ENCODE results near the gene HTRA3.

DNA sequence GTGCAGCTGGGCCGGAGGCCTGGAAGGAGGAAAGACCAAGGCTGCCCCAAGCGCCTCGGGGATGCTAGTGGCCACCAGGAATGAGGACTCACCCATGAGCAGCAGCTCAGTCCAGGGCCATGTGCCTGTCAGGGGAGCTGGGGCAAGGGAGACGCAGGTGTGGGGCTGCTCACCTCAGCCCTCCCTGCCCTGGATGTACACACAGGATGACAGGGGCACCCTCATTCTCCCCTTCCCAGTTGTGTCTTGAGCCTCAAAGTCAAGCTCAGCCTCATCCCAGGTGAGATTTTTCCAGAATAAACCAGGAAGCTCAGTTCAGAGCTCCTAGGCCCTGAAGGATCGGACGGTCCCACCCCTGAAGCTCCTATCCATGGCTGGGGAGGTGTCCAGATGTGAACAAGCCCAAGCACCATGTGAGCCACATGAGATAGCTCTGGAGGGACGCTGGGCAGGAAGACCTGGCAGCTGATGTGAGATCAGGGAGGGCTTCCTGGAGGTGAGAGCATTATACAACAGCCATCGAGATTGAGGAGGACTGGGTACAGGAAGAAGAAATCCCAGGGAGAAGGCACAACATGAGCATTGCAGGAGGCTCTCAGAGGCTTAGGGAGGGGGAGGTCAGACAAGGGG is 23.0 kb downstream of the HTRA3 start:
- TF ChIP-seq, protein P1, sequence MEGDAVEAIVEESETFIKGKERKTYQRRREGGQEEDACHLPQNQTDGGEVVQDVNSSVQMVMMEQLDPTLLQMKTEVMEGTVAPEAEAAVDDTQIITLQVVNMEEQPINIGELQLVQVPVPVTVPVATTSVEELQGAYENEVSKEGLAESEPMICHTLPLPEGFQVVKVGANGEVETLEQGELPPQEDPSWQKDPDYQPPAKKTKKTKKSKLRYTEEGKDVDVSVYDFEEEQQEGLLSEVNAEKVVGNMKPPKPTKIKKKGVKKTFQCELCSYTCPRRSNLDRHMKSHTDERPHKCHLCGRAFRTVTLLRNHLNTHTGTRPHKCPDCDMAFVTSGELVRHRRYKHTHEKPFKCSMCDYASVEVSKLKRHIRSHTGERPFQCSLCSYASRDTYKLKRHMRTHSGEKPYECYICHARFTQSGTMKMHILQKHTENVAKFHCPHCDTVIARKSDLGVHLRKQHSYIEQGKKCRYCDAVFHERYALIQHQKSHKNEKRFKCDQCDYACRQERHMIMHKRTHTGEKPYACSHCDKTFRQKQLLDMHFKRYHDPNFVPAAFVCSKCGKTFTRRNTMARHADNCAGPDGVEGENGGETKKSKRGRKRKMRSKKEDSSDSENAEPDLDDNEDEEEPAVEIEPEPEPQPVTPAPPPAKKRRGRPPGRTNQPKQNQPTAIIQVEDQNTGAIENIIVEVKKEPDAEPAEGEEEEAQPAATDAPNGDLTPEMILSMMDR (IDR thresholded peaks at IDR 0.05; ENCODE audit: insufficient read depth, low read length, poor library complexity, severe bottlenecking): no peak
- TF ChIP-seq EZH2phosphoT487 (conservative IDR thresholded peaks at IDR 0.05; ENCODE audit: low read length): no peak

Data from SU-DHL-6 (cell line).